SK-N-SH (cell line): Measurements from ENCODE around the gene ARHGAP8. TPM values are rescaled to one million over a fixed set of nuclear protein-coding genes. Genes with fewer than 3 reads are reported as not detected.

Experiments used
- CTCF ChIA-PET: fragments of 300-600, 350-600 bp; formaldehyde crosslinking; extraction: SDS; loops from one replicate; lab custom pipeline; 2021; lab: Yijun Ruan, JAX
- POLR2A ChIA-PET: fragments of 350-600 bp; sonication (Branson Sonifier 250); formaldehyde crosslinking; extraction: SDS; loops from one replicate; lab custom pipeline; 2020; ENCODE audit warnings: antibody characterized with exemption, inconsistent platforms; lab: Yijun Ruan, JAX
- DNase-seq: peaks from one replicate; pipeline ENCODE4 v3.0.0; 2012
- H2AFZ ChIP-seq: fragments of 200-600 bp; sonication (generic); 2 replicates; pipeline ENCODE4 v1.8.1; 2016; ENCODE audit warnings: antibody characterized with exemption, mild to moderate bottlenecking, low read depth
- H3F3A ChIP-seq: fragments of 200-600 bp; sonication (generic); replicated peaks from 2 replicates; pipeline ENCODE3; 2016; ENCODE audit warnings: antibody characterized with exemption, mild to moderate bottlenecking; ENCODE audit not compliant: insufficient read depth
- H3K27ac ChIP-seq, 2 experiments: fragments of 200-500 bp in 1 of 2; fragments of 200-600 bp in 1 of 2; sonication (Bioruptor generic) in 1 of 2; sonication (generic), shearing (Covaris generic) in 1 of 2; 2 replicates each; pipeline versions ENCODE4 v1.5.1 to v1.6.1; 2014 to 2016; ENCODE audit warnings: low read depth in 2 of 2, inconsistent platforms in 1 of 2, low read length in 1 of 2, mild to moderate bottlenecking in 1 of 2, mixed read lengths in 1 of 2
- H3K27me3 ChIP-seq: fragments of 200-600 bp; sonication (generic), shearing (Covaris generic); 2 replicates; pipeline ENCODE4 v1.6.1; 2016; ENCODE audit warnings: mixed run types; ENCODE audit not compliant: insufficient read depth
- H3K36me3 ChIP-seq, 2 experiments: fragments of 200-500 bp in 1 of 2; fragments of 200-600 bp in 1 of 2; sonication (Bioruptor generic) in 1 of 2; sonication (generic) in 1 of 2; replicated peaks in 1 of 2; 2 replicates each; pipeline versions ENCODE3 to v1.5.1; 2014 to 2016; ENCODE audit warnings: low read length in 1 of 2, mild to moderate bottlenecking in 1 of 2; ENCODE audit not compliant: insufficient read depth in 2 of 2, control insufficient read depth in 1 of 2
- H3K4me1 ChIP-seq, 2 experiments: fragments of 200-500 bp in 1 of 2; fragments of 200-600 bp in 1 of 2; sonication (Bioruptor generic) in 1 of 2; sonication (generic), shearing (Covaris generic) in 1 of 2; 2 replicates each; pipeline versions ENCODE4 v1.5.1 to v1.6.1; 2014 to 2016; ENCODE audit warnings: low read depth in 1 of 2, low read length in 1 of 2, mixed run types in 1 of 2; ENCODE audit not compliant: insufficient read depth in 2 of 2, control insufficient read depth in 1 of 2
- H3K4me2 ChIP-seq: fragments of 200-600 bp; sonication (generic), shearing (Covaris generic); 2 replicates; pipeline ENCODE4 v1.6.1; 2017; ENCODE audit warnings: mixed run types
- H3K4me3 ChIP-seq, 2 experiments: fragments of 200-500 bp in 1 of 2; fragments of 200-600 bp in 1 of 2; sonication (Bioruptor generic) in 1 of 2; sonication (generic), shearing (Covaris generic) in 1 of 2; 2 replicates each; pipeline versions ENCODE4 v1.5.1 to v1.8.1; 2014 to 2016; ENCODE audit warnings: low read depth in 2 of 2, inconsistent platforms in 1 of 2, low read length in 1 of 2, mild to moderate bottlenecking in 1 of 2, mixed read lengths in 1 of 2, moderate library complexity in 1 of 2
- H3K79me2 ChIP-seq: fragments of 200-600 bp; sonication (generic); 2 replicates; pipeline ENCODE4 v1.8.1; 2017; ENCODE audit warnings: mild to moderate bottlenecking; ENCODE audit not compliant: insufficient read depth
- H3K9ac ChIP-seq: fragments of 200-600 bp; sonication (generic); 2 replicates; pipeline ENCODE4 v1.6.1; 2017; ENCODE audit warnings: mixed run types
- H3K9me2 ChIP-seq: fragments of 200-600 bp; sonication (generic); 2 replicates; pipeline ENCODE4 v1.6.1; 2017; ENCODE audit warnings: mixed run types
- H3K9me3 ChIP-seq: fragments of 200-600 bp; sonication (generic); 2 replicates; pipeline ENCODE4 v1.6.1; 2017; ENCODE audit warnings: mixed run types, mild to moderate bottlenecking, moderate library complexity
- H4K20me1 ChIP-seq: fragments of 200-600 bp; sonication (generic); 2 replicates; pipeline ENCODE4 v1.6.1; 2017; ENCODE audit warnings: mild to moderate bottlenecking, mixed run types; ENCODE audit not compliant: insufficient read depth
- CHD2 ChIP-seq: fragments of 150-350 bp; IDR thresholded peaks from 2 replicates; pipeline ENCODE4 v1.6.1; 2018; ENCODE audit warnings: low read length; ENCODE audit not compliant: partially characterized antibody
- EZH2phosphoT487 ChIP-seq: fragments of 200-600 bp; sonication (generic); IDR thresholded peaks from 2 replicates; pipeline ENCODE4 v1.6.1; 2017; ENCODE audit warnings: low read depth, mixed run types, mild to moderate bottlenecking, antibody characterized with exemption, moderate library complexity, borderline replicate concordance
- FOSL2 ChIP-seq: IDR thresholded peaks from 2 replicates; pipeline ENCODE4 v1.4.0; 2012; ENCODE audit warnings: low read depth, mild to moderate bottlenecking, moderate library complexity, borderline replicate concordance
- FOXM1 ChIP-seq: IDR thresholded peaks from 2 replicates; pipeline ENCODE4 v1.4.0; 2012; ENCODE audit warnings: low read depth, mild to moderate bottlenecking
- MEF2A ChIP-seq: IDR thresholded peaks from 2 replicates; pipeline ENCODE4 v1.4.0; 2012; ENCODE audit warnings: low read depth, borderline replicate concordance
- MXI1 ChIP-seq: IDR thresholded peaks from 2 replicates; pipeline ENCODE4 v1.6.1; 2012; ENCODE audit warnings: mild to moderate bottlenecking, low read depth, low read length, improper control_type of control experiment
- NRF1 ChIP-seq: IDR thresholded peaks from 2 replicates; pipeline ENCODE4 v1.6.1; 2012; ENCODE audit warnings: low read depth, mild to moderate bottlenecking, low read length
- RCOR1 ChIP-seq: fragments of 150-350 bp; IDR thresholded peaks from 2 replicates; pipeline ENCODE4 v1.6.1; 2017; ENCODE audit warnings: antibody characterized with exemption, low read length
- RFX5 ChIP-seq: IDR thresholded peaks from 2 replicates; pipeline ENCODE4 v1.6.1; 2012; ENCODE audit warnings: mild to moderate bottlenecking, improper control_type of control experiment, low read length
- SIN3A ChIP-seq: IDR thresholded peaks from 2 replicates; pipeline ENCODE4 v1.6.1; 2012; ENCODE audit warnings: low read depth, mild to moderate bottlenecking, low read length, moderate library complexity, borderline replicate concordance
- TCF12 ChIP-seq: IDR thresholded peaks from 2 replicates; pipeline ENCODE4 v1.4.0; 2012
- WGBS: methylation state at CpG from one replicate; pipeline ENCODE4 v1.1.6; 2017; ENCODE audit warnings: low lambda C conversion rate; 5-methylcytosine and 5-hydroxymethylcytosine counted together
- polyA plus RNA-seq, 3 experiments: library from polyadenylated mRNA; depleted of rRNA; stranded (reverse); fragments of >200 nt; gene quantifications; 2 replicates each; pipeline ENCODE4 v1.2.3, GENCODE V29; 2012
- TF ChIP-seq, protein P1 (sequence below): IDR thresholded peaks from 2 replicates; pipeline ENCODE4; 2012
- TF ChIP-seq, protein P2 (sequence below): IDR thresholded peaks from 2 replicates; pipeline ENCODE4 v1.6.1; 2012; ENCODE audit warnings: mild to moderate bottlenecking, low read depth, low read length, moderate library complexity
- TF ChIP-seq, protein P3 (sequence below): fragments of 200-600 bp; sonication (generic); IDR thresholded peaks from 2 replicates; pipeline ENCODE4 v1.6.1; 2017; ENCODE audit warnings: antibody characterized with exemption, mild to moderate bottlenecking, moderate library complexity

ARHGAP8 gene
- polyA plus RNA-seq, 1 of the 3 experiments (the other 2 are of a cell fraction) = 0.08 TPM

DNA sequence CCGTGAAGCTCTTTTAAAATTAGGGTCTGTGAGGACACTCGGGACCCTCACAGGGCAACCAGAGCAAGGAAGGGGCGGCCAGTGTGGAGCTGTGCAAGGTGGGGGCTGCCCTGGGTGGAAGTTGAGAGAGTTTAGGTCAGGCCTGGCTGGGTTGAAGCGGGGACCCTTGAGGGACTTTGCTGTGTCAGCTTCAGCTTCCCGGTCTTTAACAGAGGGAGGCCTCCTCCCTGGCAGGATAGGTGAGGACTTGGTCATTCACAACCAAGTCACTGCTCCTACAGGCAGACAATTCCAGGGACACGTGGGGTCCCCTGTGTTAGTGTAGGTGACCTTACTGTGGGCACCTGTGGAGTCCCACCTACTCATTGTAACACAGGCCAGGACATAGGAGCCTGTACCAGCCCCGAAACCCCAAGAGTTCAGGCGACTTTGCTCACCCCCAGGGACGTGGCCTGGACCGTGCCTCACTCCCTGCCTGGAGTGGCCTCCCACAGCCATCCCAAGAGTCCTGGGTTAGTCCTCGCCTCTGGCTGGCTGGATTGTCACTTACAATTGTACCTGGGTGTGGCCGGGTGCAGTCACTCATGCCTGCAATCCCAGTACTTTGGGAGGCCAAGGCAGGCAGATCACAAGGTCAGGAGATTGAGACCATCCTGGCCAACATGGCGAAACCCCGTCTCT lies 18.8 kb upstream of the ARHGAP8 start:
- Histone ChIP-seq H2AFZ (no peak overlapping the region), H3K4me1 (peaks cover 0 to 19% of the 10 kb centered on the region in 2 experiments; a peak in 1 of 4 replicates), H3K4me2 (no peak overlapping the region), H3K9me3 (no peaks in the 10 kb centered on the region), H3K27me3 (no peaks in the 10 kb centered on the region), H3F3A (no peaks in the 10 kb centered on the region), H4K20me1 (no peaks in the 10 kb centered on the region), H3K27ac (no peak overlapping the region), H3K36me3 (no peaks in the 10 kb centered on the region), H3K9me2 (no peaks in the 10 kb centered on the region), H3K79me2 (no peaks in the 10 kb centered on the region), H3K9ac (no peak overlapping the region), H3K4me3 (no peak overlapping the region)
- peak; percentile 6 for DNase-seq
- TF ChIP-seq NRF1 (no peak), TCF12 (no peak), CHD2 (no peak), FOSL2 (no peak)
- TF ChIP-seq, protein P1, sequence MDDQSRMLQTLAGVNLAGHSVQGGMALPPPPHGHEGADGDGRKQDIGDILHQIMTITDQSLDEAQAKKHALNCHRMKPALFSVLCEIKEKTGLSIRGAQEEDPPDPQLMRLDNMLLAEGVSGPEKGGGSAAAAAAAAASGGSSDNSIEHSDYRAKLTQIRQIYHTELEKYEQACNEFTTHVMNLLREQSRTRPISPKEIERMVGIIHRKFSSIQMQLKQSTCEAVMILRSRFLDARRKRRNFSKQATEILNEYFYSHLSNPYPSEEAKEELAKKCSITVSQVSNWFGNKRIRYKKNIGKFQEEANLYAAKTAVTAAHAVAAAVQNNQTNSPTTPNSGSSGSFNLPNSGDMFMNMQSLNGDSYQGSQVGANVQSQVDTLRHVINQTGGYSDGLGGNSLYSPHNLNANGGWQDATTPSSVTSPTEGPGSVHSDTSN = no peak
- TF ChIP-seq, protein P2, sequence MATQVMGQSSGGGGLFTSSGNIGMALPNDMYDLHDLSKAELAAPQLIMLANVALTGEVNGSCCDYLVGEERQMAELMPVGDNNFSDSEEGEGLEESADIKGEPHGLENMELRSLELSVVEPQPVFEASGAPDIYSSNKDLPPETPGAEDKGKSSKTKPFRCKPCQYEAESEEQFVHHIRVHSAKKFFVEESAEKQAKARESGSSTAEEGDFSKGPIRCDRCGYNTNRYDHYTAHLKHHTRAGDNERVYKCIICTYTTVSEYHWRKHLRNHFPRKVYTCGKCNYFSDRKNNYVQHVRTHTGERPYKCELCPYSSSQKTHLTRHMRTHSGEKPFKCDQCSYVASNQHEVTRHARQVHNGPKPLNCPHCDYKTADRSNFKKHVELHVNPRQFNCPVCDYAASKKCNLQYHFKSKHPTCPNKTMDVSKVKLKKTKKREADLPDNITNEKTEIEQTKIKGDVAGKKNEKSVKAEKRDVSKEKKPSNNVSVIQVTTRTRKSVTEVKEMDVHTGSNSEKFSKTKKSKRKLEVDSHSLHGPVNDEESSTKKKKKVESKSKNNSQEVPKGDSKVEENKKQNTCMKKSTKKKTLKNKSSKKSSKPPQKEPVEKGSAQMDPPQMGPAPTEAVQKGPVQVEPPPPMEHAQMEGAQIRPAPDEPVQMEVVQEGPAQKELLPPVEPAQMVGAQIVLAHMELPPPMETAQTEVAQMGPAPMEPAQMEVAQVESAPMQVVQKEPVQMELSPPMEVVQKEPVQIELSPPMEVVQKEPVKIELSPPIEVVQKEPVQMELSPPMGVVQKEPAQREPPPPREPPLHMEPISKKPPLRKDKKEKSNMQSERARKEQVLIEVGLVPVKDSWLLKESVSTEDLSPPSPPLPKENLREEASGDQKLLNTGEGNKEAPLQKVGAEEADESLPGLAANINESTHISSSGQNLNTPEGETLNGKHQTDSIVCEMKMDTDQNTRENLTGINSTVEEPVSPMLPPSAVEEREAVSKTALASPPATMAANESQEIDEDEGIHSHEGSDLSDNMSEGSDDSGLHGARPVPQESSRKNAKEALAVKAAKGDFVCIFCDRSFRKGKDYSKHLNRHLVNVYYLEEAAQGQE = no peak
- POLR2A ChIA-PET = no interaction called here
- CTCF ChIA-PET = interaction anchor here (2.0 to 24.0 kb wide), 3 partner anchors 10 to 38 kb away, joined by 11 to 642 read pairs (median 68); partner anchors contain the start of genes ARHGAP8 and PRR5
- WGBS = 58% methylated on average over 7 of the region's 14 CpGs

- Histone ChIP-seq H3K9me3 (no peaks in the 10 kb centered on the region), H3K27ac (no peak overlapping the region), H2AFZ (no peak overlapping the region), H3K4me3 (no peak overlapping the region), H3K9ac (no peak overlapping the region), H3K27me3 (no peaks in the 10 kb centered on the region), H4K20me1 (no peaks in the 10 kb centered on the region), H3K36me3 (no peaks in the 10 kb centered on the region), H3K4me1 (peaks cover 0 to 13% of the 10 kb centered on the region in 2 experiments; a peak in 1 of 4 replicates), H3K79me2 (no peaks in the 10 kb centered on the region), H3F3A (no peaks in the 10 kb centered on the region), H3K9me2 (no peaks in the 10 kb centered on the region), H3K4me2 (no peak overlapping the region)
- 66% methylated on average over 6 of the region's 8 CpGs for WGBS
- DNase-seq = peak; percentile 4
- ChIA-PET CTCF (interaction anchor here (2.0 to 24.0 kb wide), 3 partner anchors 11 to 39 kb away, joined by 11 to 642 read pairs (median 68); partner anchors contain the start of genes ARHGAP8 and PRR5), POLR2A (no interaction called here)
- no peak for TF ChIP-seq SIN3A
- no peak for TF ChIP-seq MEF2A
- no peak for TF ChIP-seq MXI1
- no peak for TF ChIP-seq EZH2phosphoT487
- no peak for TF ChIP-seq FOXM1
- TF ChIP-seq, protein P3, sequence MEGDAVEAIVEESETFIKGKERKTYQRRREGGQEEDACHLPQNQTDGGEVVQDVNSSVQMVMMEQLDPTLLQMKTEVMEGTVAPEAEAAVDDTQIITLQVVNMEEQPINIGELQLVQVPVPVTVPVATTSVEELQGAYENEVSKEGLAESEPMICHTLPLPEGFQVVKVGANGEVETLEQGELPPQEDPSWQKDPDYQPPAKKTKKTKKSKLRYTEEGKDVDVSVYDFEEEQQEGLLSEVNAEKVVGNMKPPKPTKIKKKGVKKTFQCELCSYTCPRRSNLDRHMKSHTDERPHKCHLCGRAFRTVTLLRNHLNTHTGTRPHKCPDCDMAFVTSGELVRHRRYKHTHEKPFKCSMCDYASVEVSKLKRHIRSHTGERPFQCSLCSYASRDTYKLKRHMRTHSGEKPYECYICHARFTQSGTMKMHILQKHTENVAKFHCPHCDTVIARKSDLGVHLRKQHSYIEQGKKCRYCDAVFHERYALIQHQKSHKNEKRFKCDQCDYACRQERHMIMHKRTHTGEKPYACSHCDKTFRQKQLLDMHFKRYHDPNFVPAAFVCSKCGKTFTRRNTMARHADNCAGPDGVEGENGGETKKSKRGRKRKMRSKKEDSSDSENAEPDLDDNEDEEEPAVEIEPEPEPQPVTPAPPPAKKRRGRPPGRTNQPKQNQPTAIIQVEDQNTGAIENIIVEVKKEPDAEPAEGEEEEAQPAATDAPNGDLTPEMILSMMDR = no peak
- TF ChIP-seq, protein P1 = no peak
- TF ChIP-seq RFX5 = no peak
- TF ChIP-seq, protein P2 = no peak
- no peak for TF ChIP-seq RCOR1
These were observed 18.1 kb upstream of the ARHGAP8 start for GRCh38 chr22:44734278-44734677.
